ENCODE results near the gene RYR2.

- no peak for TF ChIP-seq CTCF (IDR thresholded peaks at IDR 0.05)
- TF ChIP-seq POLR2AphosphoS5 (IDR thresholded peaks at IDR 0.05), result no peak
- no peak for TF ChIP-seq POLR2A (IDR thresholded peaks at IDR 0.05)
Measured at GRCh38 chr1:237012361-237012760, 29.6 kb upstream of the RYR2 start.
